Subcutaneous abdominal adipose tissue (tissue), 5 donors: ENCODE measurements around the gene GLT6D1.

Experiments used
- H3K27ac ChIP-seq: one replicate; pipeline ENCODE4 v1.7.0; 2013; ENCODE audit warnings: low read depth, mild to moderate bottlenecking, inconsistent platforms, low read length, moderate library complexity
- H3K27me3 ChIP-seq, 5 donors: one replicate each; pipeline ENCODE4 v1.7.0; 2013; ENCODE audit warnings: low read length in 5 of 5, inconsistent platforms in 1 of 5; ENCODE audit not compliant: control insufficient read depth in 5 of 5, insufficient read depth in 4 of 5
- H3K36me3 ChIP-seq, 5 donors: one replicate each; pipeline ENCODE4 v1.7.0; 2013; ENCODE audit warnings: low read length in 5 of 5; ENCODE audit not compliant: control insufficient read depth in 5 of 5, insufficient read depth in 5 of 5
- H3K4me1 ChIP-seq, 5 donors: one replicate each; pipeline ENCODE4 v1.7.0; 2013; ENCODE audit warnings: low read length in 5 of 5, mild to moderate bottlenecking in 3 of 5, moderate library complexity in 1 of 5; ENCODE audit not compliant: control insufficient read depth in 5 of 5, insufficient read depth in 5 of 5
- H3K4me3 ChIP-seq, 5 donors: one replicate each; pipeline ENCODE4 v1.7.0; 2013; ENCODE audit warnings: low read length in 5 of 5, low read depth in 1 of 5
- H3K9ac ChIP-seq, 5 donors: one replicate each; pipeline ENCODE4 v1.7.0; 2013; ENCODE audit warnings: low read length in 5 of 5, mild to moderate bottlenecking in 4 of 5, moderate library complexity in 3 of 5
- H3K9me3 ChIP-seq, 5 donors: one replicate each; pipeline ENCODE4 v1.7.0; 2013; ENCODE audit warnings: low read length in 5 of 5; ENCODE audit not compliant: control insufficient read depth in 5 of 5
- donor health status: healthy.
- donor health status: healthy.
- donor health status: healthy.
- donor health status: healthy.
- donor health status: healthy.

GLT6D1 gene

DNA sequence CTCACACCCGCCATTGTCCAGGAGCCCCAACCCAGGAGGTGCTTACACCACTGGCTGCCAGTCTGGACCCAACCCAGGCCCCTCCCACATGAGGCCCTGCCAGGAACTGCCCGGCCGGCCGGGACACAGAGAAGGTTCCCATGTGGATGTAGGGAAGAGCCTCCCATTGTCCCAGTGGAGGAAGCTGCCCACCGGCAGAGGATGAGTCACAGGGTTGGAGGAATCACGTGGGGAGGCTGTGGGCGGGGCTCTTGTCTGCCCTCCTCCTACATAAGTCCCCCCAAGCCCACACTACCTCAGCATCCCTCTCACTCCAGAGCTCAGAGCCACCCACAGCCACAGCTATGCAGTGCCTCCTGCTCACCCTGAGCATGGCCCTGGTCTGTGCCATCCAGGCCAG lies 51.7 kb downstream of the GLT6D1 start:
- Histone ChIP-seq H3K27me3 (peaks cover 6 to 37% (median 30%) of the 10 kb centered on the region in 5 donors), H3K4me1 (peaks cover 0 to 7% (median 0%) of the 10 kb centered on the region in 5 donors), H3K9ac (no peak overlapping the region), H3K27ac (no peak overlapping the region), H3K36me3 (no peaks in the 10 kb centered on the region), H3K9me3 (no peaks in the 10 kb centered on the region), H3K4me3 (no peak overlapping the region)

DNA sequence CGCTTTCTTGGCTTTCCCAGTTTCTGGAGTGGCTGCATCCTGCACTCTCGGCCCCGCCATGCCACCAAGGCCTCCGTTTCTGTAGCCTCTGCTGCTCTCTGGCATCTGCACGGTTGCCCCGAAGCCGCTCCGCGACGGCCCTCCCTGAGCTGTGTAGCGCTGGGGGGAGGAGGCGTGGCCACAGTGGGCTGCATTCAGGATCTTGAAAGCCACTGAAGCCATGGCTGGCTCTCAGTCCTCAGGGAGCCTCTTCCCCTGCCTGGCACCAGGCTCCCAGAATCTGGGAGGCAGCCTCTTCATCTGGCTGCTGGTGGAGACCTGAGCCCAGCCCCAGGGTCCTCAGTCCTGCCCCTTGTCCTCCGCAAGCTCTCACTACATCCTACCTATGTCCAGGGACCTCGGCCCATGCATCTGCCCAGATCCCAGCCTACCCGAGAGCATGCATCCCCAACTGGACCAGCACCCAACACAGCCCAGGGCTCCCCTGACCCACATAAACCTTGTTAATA lies 52.7 kb downstream of the GLT6D1 start:
- Histone ChIP-seq H3K27ac (no peak overlapping the region), H3K9me3 (no peaks in the 10 kb centered on the region), H3K27me3 (peaks cover 6 to 31% (median 29%) of the 10 kb centered on the region in 5 donors), H3K4me3 (no peak overlapping the region), H3K36me3 (no peaks in the 10 kb centered on the region), H3K4me1 (peaks cover 0 to 7% (median 0%) of the 10 kb centered on the region in 5 donors), H3K9ac (no peak overlapping the region)

- Histone ChIP-seq H3K27ac (no peak overlapping the region), H3K36me3 (no peaks in the 10 kb centered on the region), H3K9ac (no peak overlapping the region), H3K4me3 (no peak overlapping the region), H3K27me3 (peaks cover 6 to 32% (median 15%) of the 10 kb centered on the region in 5 donors), H3K4me1 (peaks cover 0 to 7% (median 0%) of the 10 kb centered on the region in 5 donors), H3K9me3 (no peaks in the 10 kb centered on the region)
Observed at GRCh38 chr9:135584934-135585333, 54.4 kb downstream of the GLT6D1 start.

GRCh38 chr9:135584371-135584770 lies 55.0 kb downstream of the GLT6D1 start:
- Histone ChIP-seq H3K4me1 (peaks cover 0 to 7% (median 0%) of the 10 kb centered on the region in 5 donors), H3K27ac (no peak overlapping the region), H3K36me3 (no peaks in the 10 kb centered on the region), H3K9me3 (peaks cover 0 to under 1% (median 0%) of the 10 kb centered on the region in 5 donors), H3K4me3 (no peak overlapping the region), H3K9ac (no peak overlapping the region), H3K27me3 (peaks cover 6 to 32% (median 12%) of the 10 kb centered on the region in 5 donors)

GRCh38 chr9:135583688-135584011 lies 55.7 kb downstream of the GLT6D1 start:
- peaks cover 0 to 7% (median 0%) of the 10 kb centered on the region in 5 donors for H3K4me1 ChIP-seq
- peaks cover 6 to 30% (median 11%) of the 10 kb centered on the region in 5 donors for H3K27me3 ChIP-seq
- no peak overlapping the region for H3K27ac ChIP-seq
- no peak overlapping the region for H3K4me3 ChIP-seq
- no peaks in the 10 kb centered on the region for H3K36me3 ChIP-seq
- H3K9ac ChIP-seq = no peak overlapping the region
- H3K9me3 ChIP-seq = peaks cover 0 to 3% (median 0%) of the 10 kb centered on the region in 5 donors

GRCh38 chr9:135582966-135583687 lies 56.2 kb downstream of the GLT6D1 start:
- Histone ChIP-seq H3K4me3 (no peak overlapping the region), H3K9me3 (peaks cover 0 to 3% (median 0%) of the 10 kb centered on the region in 5 donors), H3K9ac (no peak overlapping the region), H3K4me1 (peaks cover 0 to 7% (median 0%) of the 10 kb centered on the region in 5 donors), H3K27me3 (peaks cover 6 to 30% (median 11%) of the 10 kb centered on the region in 5 donors), H3K36me3 (no peaks in the 10 kb centered on the region), H3K27ac (no peak overlapping the region)

GRCh38 chr9:135582541-135582940 lies 56.8 kb downstream of the GLT6D1 start:
- H3K27ac ChIP-seq = no peak overlapping the region

DNA sequence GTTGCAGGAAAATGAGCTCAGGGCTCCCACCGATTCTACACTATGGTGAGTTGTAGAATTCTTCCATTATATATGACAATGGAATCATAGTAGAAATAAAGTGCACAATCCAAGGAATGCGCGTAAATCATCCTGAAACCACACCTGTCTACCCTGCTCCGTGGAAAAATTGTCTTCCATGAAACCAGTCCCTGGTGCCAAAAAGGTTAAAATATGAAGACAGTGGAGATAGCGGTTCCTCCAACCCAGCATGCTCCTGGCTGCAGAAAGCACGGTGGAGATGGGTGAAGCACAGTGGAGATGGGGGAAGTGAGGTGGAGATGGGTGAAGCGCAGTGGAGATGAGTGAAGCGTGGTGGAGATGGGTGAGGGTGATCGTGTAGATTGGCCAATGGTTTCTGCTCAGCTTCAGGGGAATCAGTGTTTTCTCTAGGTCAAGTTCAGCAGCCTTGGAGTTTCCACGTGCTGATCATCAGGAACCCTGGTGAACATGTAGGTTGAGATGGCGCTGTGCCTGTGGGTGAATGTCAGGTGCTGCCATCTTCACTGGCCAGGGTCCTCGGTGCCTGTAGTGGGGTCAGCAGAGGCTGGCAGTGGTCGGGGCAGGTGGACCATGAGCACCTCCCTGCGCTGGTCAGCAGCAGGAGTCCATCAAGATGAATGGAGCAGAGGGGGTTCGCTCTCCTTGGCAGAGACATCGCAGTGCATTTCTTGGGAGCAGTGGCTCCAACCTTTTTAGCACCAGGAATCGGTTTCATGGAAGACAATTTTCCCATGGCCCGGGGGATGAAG lies 57.5 kb downstream of the GLT6D1 start:
- Histone ChIP-seq H3K36me3 (no peaks in the 10 kb centered on the region), H3K4me1 (peaks cover 0 to 7% (median 0%) of the 10 kb centered on the region in 5 donors), H3K27me3 (peaks cover 6 to 27% (median 11%) of the 10 kb centered on the region in 5 donors), H3K9ac (no peak overlapping the region), H3K9me3 (peaks cover 0 to 3% (median 0%) of the 10 kb centered on the region in 5 donors), H3K27ac (no peak overlapping the region), H3K4me3 (no peak overlapping the region)

More at GRCh38 chr9:135582541-135582940, 56.8 kb downstream of the GLT6D1 start:
- H3K9me3 ChIP-seq = peaks cover 0 to 3% (median 0%) of the 10 kb centered on the region in 5 donors
- no peaks in the 10 kb centered on the region for H3K36me3 ChIP-seq
- peaks cover 6 to 30% (median 11%) of the 10 kb centered on the region in 5 donors for H3K27me3 ChIP-seq
- peaks cover 0 to 7% (median 0%) of the 10 kb centered on the region in 5 donors for H3K4me1 ChIP-seq
- no peak overlapping the region for H3K9ac ChIP-seq
- no peak overlapping the region for H3K4me3 ChIP-seq

GRCh38 chr9:135580664-135581380 lies 58.5 kb downstream of the GLT6D1 start:
- Histone ChIP-seq H3K4me3 (no peak overlapping the region), H3K9ac (no peak overlapping the region), H3K9me3 (peaks cover 0 to 3% (median 0%) of the 10 kb centered on the region in 5 donors), H3K36me3 (no peaks in the 10 kb centered on the region), H3K4me1 (peaks cover 0 to 7% (median 0%) of the 10 kb centered on the region in 5 donors), H3K27me3 (peaks cover 3 to 27% (median 11%) of the 10 kb centered on the region in 5 donors), H3K27ac (no peak overlapping the region)
